ENCODE results near the gene PPBP.

PPBP gene

DNA sequence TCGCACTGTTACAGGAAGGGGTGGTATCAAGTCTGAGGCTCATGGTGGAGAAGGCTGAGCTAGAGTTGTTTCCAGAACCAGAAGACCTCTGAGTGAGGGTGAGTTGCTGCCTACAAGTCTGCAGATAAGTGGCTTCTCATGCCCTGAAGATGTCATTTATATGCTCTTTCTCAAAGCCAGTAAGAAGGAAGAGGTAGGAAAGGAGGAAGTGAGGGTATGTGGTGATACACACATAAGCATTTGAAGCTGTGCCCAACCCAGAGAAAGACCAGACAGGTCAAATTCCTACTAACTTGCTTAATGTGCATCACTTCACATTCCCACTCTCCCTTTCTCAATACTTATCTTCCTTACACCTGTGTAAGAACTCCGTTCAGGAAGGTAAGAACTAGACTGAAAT is at the start of gene PPBP:
Gene PPBP, minus strand, starts transcription at position 130 of the 400 bp plus-strand sequence. Its CDS starts 87 bp downstream, at position 43.
- no peak for TF ChIP-seq CTCF (IDR thresholded peaks at IDR 0.05; ENCODE audit: extremely low read depth, insufficient read depth, missing control alignments)
- in situ Hi-C loops (cut with MboI; ENCODE audit: low pct_unique_long_range_greater_than_20kb, low sequenced_read_pairs, unreplicated experiment), result no loop called here
- no peak for DNase-seq (ENCODE audit: low spot score)

- in situ Hi-C loops (cut with MboI; ENCODE audit: low pct_unique_long_range_greater_than_20kb, low sequenced_read_pairs, unreplicated experiment), result no loop called here
- DNase-seq (ENCODE audit: low spot score), result no peak
- TF ChIP-seq CTCF (IDR thresholded peaks at IDR 0.05; ENCODE audit: extremely low read depth, insufficient read depth, missing control alignments), result no peak
These were observed 49.3 kb upstream of the PPBP start for GRCh38 chr4:74037076-74037955.

GRCh38 chr4:74033739-74034138 is 45.7 kb upstream of the PPBP start:
- in situ Hi-C loops (cut with MboI; ENCODE audit: low pct_unique_long_range_greater_than_20kb, low sequenced_read_pairs, unreplicated experiment), result no loop called here
- no peak for TF ChIP-seq CTCF (IDR thresholded peaks at IDR 0.05; ENCODE audit: extremely low read depth, insufficient read depth, missing control alignments)
- DNase-seq (ENCODE audit: low spot score), result no peak

DNA sequence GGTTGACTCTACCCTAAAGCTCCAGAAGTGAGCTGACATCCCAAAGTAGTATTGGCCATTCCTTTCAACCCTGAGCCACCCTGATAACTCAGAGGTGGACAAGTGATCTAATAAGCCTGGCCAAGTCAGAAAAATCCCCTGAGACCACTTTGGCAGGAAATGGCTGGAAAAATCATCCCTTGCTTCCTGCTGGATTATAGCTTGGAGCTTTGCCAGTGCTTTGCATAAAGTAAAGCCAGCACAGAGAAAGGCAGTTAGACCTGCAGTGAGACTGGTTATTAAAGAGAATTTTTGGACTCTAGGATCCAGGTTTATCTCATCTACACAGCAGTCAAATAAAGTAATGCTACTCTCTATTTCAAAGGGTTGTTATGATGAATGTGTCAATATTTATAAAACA is 44.1 kb upstream of the PPBP start:
- TF ChIP-seq CTCF (IDR thresholded peaks at IDR 0.05; ENCODE audit: extremely low read depth, insufficient read depth, missing control alignments), result no peak
- no peak for DNase-seq (ENCODE audit: low spot score)
- in situ Hi-C loops (cut with MboI; ENCODE audit: low pct_unique_long_range_greater_than_20kb, low sequenced_read_pairs, unreplicated experiment), result no loop called here

- DNase-seq (ENCODE audit: low spot score), result no peak
- TF ChIP-seq CTCF (IDR thresholded peaks at IDR 0.05; ENCODE audit: extremely low read depth, insufficient read depth, missing control alignments), result no peak
- in situ Hi-C loops (cut with MboI; ENCODE audit: low pct_unique_long_range_greater_than_20kb, low sequenced_read_pairs, unreplicated experiment), result no loop called here
These were observed 43.6 kb upstream of the PPBP start for GRCh38 chr4:74031576-74031975.

- TF ChIP-seq CTCF (IDR thresholded peaks at IDR 0.05; ENCODE audit: extremely low read depth, insufficient read depth, missing control alignments), result no peak
- no peak for DNase-seq (ENCODE audit: low spot score)
- in situ Hi-C loops (cut with MboI; ENCODE audit: low pct_unique_long_range_greater_than_20kb, low sequenced_read_pairs, unreplicated experiment), result no loop called here
These were observed 42.3 kb upstream of the PPBP start for GRCh38 chr4:74030285-74030684.
